ENCODE results near the gene VPS13D. TPM values are rescaled to one million over a fixed set of nuclear protein-coding genes. Genes with fewer than 3 reads are reported as not detected.

The VPS13D gene
- polyA plus RNA-seq, 1 of the 3 experiments (the other 2 are of a cell fraction) = 15.0 TPM

- Histone ChIP-seq H3K4me2 (no peak overlapping the region), H3K9me3 (no peaks in the 10 kb centered on the region), H4K20me1 (ENCODE audit: insufficient read depth) (no peaks in the 10 kb centered on the region), H3K4me3 (ENCODE audit: low read depth in 2 of 2, low read length in 1 of 2) (no peak overlapping the region), H3F3A (replicated peaks; ENCODE audit: insufficient read depth) (peaks cover 3% of the 10 kb centered on the region), H3K27ac (ENCODE audit: low read depth in 2 of 2, low read length in 1 of 2) (no peak overlapping the region; a peak in 1 of 4 replicates), H3K9me2 (no peaks in the 10 kb centered on the region), H3K4me1 (ENCODE audit: control insufficient read depth in 1 of 2, insufficient read depth in 2 of 2, low read depth in 1 of 2, low read length in 1 of 2) (peaks cover 17 to 27% of the 10 kb centered on the region in 2 experiments; a peak in 3 of 4 replicates), H3K9ac (no peak overlapping the region), H3K36me3 (replicated peaks in 1 of 2; ENCODE audit: control insufficient read depth in 1 of 2, insufficient read depth in 2 of 2, low read length in 1 of 2) (peaks cover 0 to 6% of the 10 kb centered on the region in 2 experiments), H2AFZ (ENCODE audit: low read depth) (no peak overlapping the region), H3K79me2 (ENCODE audit: insufficient read depth) (no peaks in the 10 kb centered on the region), H3K27me3 (ENCODE audit: insufficient read depth) (no peaks in the 10 kb centered on the region)
- no peak for TF ChIP-seq MAX (IDR thresholded peaks at IDR 0.05; ENCODE audit: low read depth)
- ChIA-PET POLR2A (no interaction called here), CTCF (interaction anchor here (0.9 kb wide), 1 partner anchor 13 kb away, joined by 3 read pairs; no protein-coding TSS in a partner anchor)
- no peak for DNase-seq
- WGBS (ENCODE audit: low lambda C conversion rate) = 92% methylated on average over 12 of the region's 12 CpGs
These were observed 207.2 kb downstream of the VPS13D start for GRCh38 chr1:12436817-12437599.

GRCh38 chr1:12437629-12438028 lies 207.8 kb downstream of the VPS13D start:
- no peaks in the 10 kb centered on the region for H4K20me1 ChIP-seq (ENCODE audit: insufficient read depth)
- peaks cover 17 to 27% of the 10 kb centered on the region in 2 experiments; a peak in 3 of 4 replicates for H3K4me1 ChIP-seq (ENCODE audit: control insufficient read depth in 1 of 2, insufficient read depth in 2 of 2, low read depth in 1 of 2, low read length in 1 of 2)
- TF ChIP-seq USF2 (IDR thresholded peaks at IDR 0.05; ENCODE audit: borderline replicate concordance, low read depth, low read length) = no peak
- TF ChIP-seq MXI1 (IDR thresholded peaks at IDR 0.05; ENCODE audit: low read depth, low read length) = no peak
- TF ChIP-seq ZBTB33 (IDR thresholded peaks at IDR 0.05; ENCODE audit: borderline replicate concordance, low read depth) = no peak
- TF ChIP-seq PBX3 (IDR thresholded peaks at IDR 0.05) = no peak
- no peak for TF ChIP-seq MEF2A (IDR thresholded peaks at IDR 0.05; ENCODE audit: borderline replicate concordance, low read depth)
- TF ChIP-seq GATA2 (CRISPR knock-in tag; IDR thresholded peaks at IDR 0.05) = no peak
- no peak for TF ChIP-seq FOXJ3 (CRISPR knock-in tag; IDR thresholded peaks at IDR 0.05)
- TF ChIP-seq ELF1 (IDR thresholded peaks at IDR 0.05) = no peak
- no peak for TF ChIP-seq FOXM1 (IDR thresholded peaks at IDR 0.05; ENCODE audit: low read depth)
- TF ChIP-seq YY1 (IDR thresholded peaks at IDR 0.05; ENCODE audit: low read depth) = no peak
- no peak for TF ChIP-seq GABPA (IDR thresholded peaks at IDR 0.05; ENCODE audit: low read depth)
- no peak for TF ChIP-seq RFX5 (IDR thresholded peaks at IDR 0.05; ENCODE audit: low read length)
- no peak overlapping the region for H3K4me2 ChIP-seq
- ChIA-PET CTCF (interaction anchor here (0.9 to 1.6 kb wide), 2 partner anchors 14 to 30 kb away, joined by 3 to 5 read pairs; no protein-coding TSS in a partner anchor), POLR2A (no interaction called here)
- no peak overlapping the region for H3K27ac ChIP-seq (ENCODE audit: low read depth in 2 of 2, low read length in 1 of 2)
- no peaks in the 10 kb centered on the region for H3K79me2 ChIP-seq (ENCODE audit: insufficient read depth)
- no peaks in the 10 kb centered on the region for H3K27me3 ChIP-seq (ENCODE audit: insufficient read depth)
- no peaks in the 10 kb centered on the region for H3K9me2 ChIP-seq
- no peak overlapping the region for H3K9ac ChIP-seq
- no peak for DNase-seq
- H3K9me3 ChIP-seq = no peaks in the 10 kb centered on the region
- no peak overlapping the region for H3K4me3 ChIP-seq (ENCODE audit: low read depth in 2 of 2, low read length in 1 of 2)
- H3F3A ChIP-seq (replicated peaks; ENCODE audit: insufficient read depth) = peaks cover 5% of the 10 kb centered on the region
- WGBS (ENCODE audit: low lambda C conversion rate) = 93% methylated on average over 2 of the region's 2 CpGs
- peaks cover 0 to 6% of the 10 kb centered on the region in 2 experiments for H3K36me3 ChIP-seq (replicated peaks in 1 of 2; ENCODE audit: control insufficient read depth in 1 of 2, insufficient read depth in 2 of 2, low read length in 1 of 2)
- H2AFZ ChIP-seq (ENCODE audit: low read depth) = no peak overlapping the region

Data from SK-N-SH (cell line).